ENCODE measurements around the gene EN2. TPM values are rescaled to one million over a fixed set of nuclear protein-coding genes. Genes with fewer than 3 reads are reported as not detected.

EN2 gene
- total and polyA plus RNA-seq, 2 of the 13 experiments (the other 11 are each of a cell fraction or from before 2014, with no cell fraction given), result not detected

- no peak for TF ChIP-seq PAXIP1 (CRISPR knock-in tag; conservative IDR thresholded peaks at IDR 0.05)
Measured at GRCh38 chr7:155452505-155453295, 5.2 kb upstream of the EN2 start (continued).

GRCh38 chr7:155453296-155454182 lies 4.4 kb upstream of the EN2 start:
- CTCF ChIA-PET (ENCODE audit: low intra/inter-chr PET ratio, low total read pairs), result no interaction called here
- Histone ChIP-seq H3K9me3 (ENCODE audit: low read length) (no peaks in the 10 kb centered on the region), H3K27ac (ENCODE audit: extremely low read length, insufficient read depth, low read length) (no peak overlapping the region), H3K79me2 (ENCODE audit: insufficient read depth, low read length) (no peaks in the 10 kb centered on the region), H2AFZ (ENCODE audit: low read length) (no peak overlapping the region), H3K4me1 (ENCODE audit: insufficient read depth, low read length) (no peaks in the 10 kb centered on the region), H3K27me3 (ENCODE audit: control insufficient read depth in 1 of 2, insufficient read depth in 2 of 2, low read length in 2 of 2) (peaks cover 11 to 79% of the 10 kb centered on the region in 2 experiments), H3K4me2 (ENCODE audit: low read depth, low read length) (no peak overlapping the region), H3K4me3 (replicated peaks in 1 of 3; ENCODE audit: insufficient read depth in 1 of 3, low read depth in 2 of 3, low read length in 3 of 3) (no peak overlapping the region), H3K9ac (ENCODE audit: insufficient read depth, low read depth, low read length) (no peak overlapping the region), H4K20me1 (ENCODE audit: insufficient read depth, low read length) (no peaks in the 10 kb centered on the region), H3K36me3 (replicated peaks in 1 of 2; ENCODE audit: control insufficient read depth in 1 of 2, insufficient read depth in 2 of 2, low read length in 2 of 2) (no peaks in the 10 kb centered on the region)
- POLR2A ChIA-PET, result no interaction called here
- DNase-seq (ENCODE audit: low spot score) (no peak), ATAC-seq (no peak), FAIRE-seq (no peak)
- in situ Hi-C loops (cut with HindIII; ENCODE audit: extremely low pct_ligation_motif_present, low pct_unique_long_range_greater_than_20kb) (no loop called here), intact Hi-C loops (cut with micrococcal nuclease; ENCODE audit: unreplicated experiment) (no loop called here)
- TF ChIP-seq SP2 (CRISPR knock-in tag; IDR thresholded peaks at IDR 0.05) (no peak), ZSCAN30 (CRISPR knock-in tag; IDR thresholded peaks at IDR 0.05) (no peak), SMAD3 (CRISPR knock-in tag; IDR thresholded peaks at IDR 0.05) (no peak), ZFYVE20 (CRISPR knock-in tag; IDR thresholded peaks at IDR 0.05; ENCODE audit: borderline replicate concordance, low read depth) (no peak), YEATS4 (CRISPR knock-in tag; IDR thresholded peaks at IDR 0.05; ENCODE audit: borderline replicate concordance) (no peak), ETS1 (CRISPR knock-in tag; IDR thresholded peaks at IDR 0.05) (no peak), RBAK (CRISPR knock-in tag; IDR thresholded peaks at IDR 0.05) (no peak), ZNF354B (CRISPR knock-in tag; IDR thresholded peaks at IDR 0.05) (no peak), ATF4 (CRISPR knock-in tag; IDR thresholded peaks at IDR 0.05) (no peak), SMAD1 (CRISPR knock-in tag; IDR thresholded peaks at IDR 0.05; ENCODE audit: borderline replicate concordance, low read depth) (no peak), MZF1 (CRISPR knock-in tag; IDR thresholded peaks at IDR 0.05; ENCODE audit: borderline replicate concordance) (no peak)
- 26% methylated on average over 29 of the region's 57 CpGs for WGBS (ENCODE audit: low lambda C conversion rate)
- no TSS peak for BruUV-seq (replicated peaks)

Data from HepG2 (cell line).